HCT116 (cell line): ENCODE measurements around the gene BMP5.

ENCODE experiments used
- ELF1 ChIP-seq: IDR thresholded peaks from 2 replicates; pipeline ENCODE4 v1.6.1; 2012; ENCODE audit warnings: low read depth, borderline replicate concordance
- EZH2 ChIP-seq: fragments of 200-600 bp; sonication (generic); IDR thresholded peaks from 2 replicates; pipeline ENCODE4 v1.6.1; 2017; ENCODE audit warnings: antibody characterized with exemption, mixed run types
- POLR2A ChIP-seq: IDR thresholded peaks from 2 replicates; pipeline ENCODE4 v1.7.0; 2011; ENCODE audit warnings: borderline replicate concordance; ENCODE audit not compliant: insufficient read depth, insufficient read length; ENCODE audit errors: extremely low read depth
- POLR2AphosphoS5 ChIP-seq: IDR thresholded peaks from 2 replicates; pipeline ENCODE4 v1.6.1; 2011; ENCODE audit warnings: mild to moderate bottlenecking, low read depth, low read length, moderate library complexity
- SIN3A ChIP-seq: IDR thresholded peaks from 2 replicates; pipeline ENCODE4 v1.6.1; 2012; ENCODE audit warnings: low read depth
- ZNF274 ChIP-seq: fragments of 200-500 bp; sonication (Bioruptor generic); IDR thresholded peaks from 2 replicates; pipeline ENCODE4 v1.6.1; 2014; ENCODE audit warnings: mild to moderate bottlenecking, low read depth, low read length, inconsistent platforms
- TF ChIP-seq, protein P1 (sequence below), 3 experiments: fragments of 200-600 bp in 1 of 3; sonication (generic) in 1 of 3; IDR thresholded peaks in 2 of 3; conservative IDR thresholded peaks in 1 of 3; 2 replicates each; pipeline ENCODE4 v1.5.1; 2012 to 2017; ENCODE audit warnings: low read depth in 2 of 3, low read length in 2 of 3, antibody characterized with exemption in 1 of 3, borderline replicate concordance in 1 of 3, control low read depth in 1 of 3, mild to moderate bottlenecking in 1 of 3, mixed read lengths in 1 of 3, mixed run types in 1 of 3, moderate library complexity in 1 of 3; ENCODE audit not compliant: insufficient read depth in 1 of 3
- TF ChIP-seq, protein P2 (sequence below): IDR thresholded peaks from 2 replicates; pipeline ENCODE4 v1.6.1; 2012

- TF ChIP-seq, protein P1, sequence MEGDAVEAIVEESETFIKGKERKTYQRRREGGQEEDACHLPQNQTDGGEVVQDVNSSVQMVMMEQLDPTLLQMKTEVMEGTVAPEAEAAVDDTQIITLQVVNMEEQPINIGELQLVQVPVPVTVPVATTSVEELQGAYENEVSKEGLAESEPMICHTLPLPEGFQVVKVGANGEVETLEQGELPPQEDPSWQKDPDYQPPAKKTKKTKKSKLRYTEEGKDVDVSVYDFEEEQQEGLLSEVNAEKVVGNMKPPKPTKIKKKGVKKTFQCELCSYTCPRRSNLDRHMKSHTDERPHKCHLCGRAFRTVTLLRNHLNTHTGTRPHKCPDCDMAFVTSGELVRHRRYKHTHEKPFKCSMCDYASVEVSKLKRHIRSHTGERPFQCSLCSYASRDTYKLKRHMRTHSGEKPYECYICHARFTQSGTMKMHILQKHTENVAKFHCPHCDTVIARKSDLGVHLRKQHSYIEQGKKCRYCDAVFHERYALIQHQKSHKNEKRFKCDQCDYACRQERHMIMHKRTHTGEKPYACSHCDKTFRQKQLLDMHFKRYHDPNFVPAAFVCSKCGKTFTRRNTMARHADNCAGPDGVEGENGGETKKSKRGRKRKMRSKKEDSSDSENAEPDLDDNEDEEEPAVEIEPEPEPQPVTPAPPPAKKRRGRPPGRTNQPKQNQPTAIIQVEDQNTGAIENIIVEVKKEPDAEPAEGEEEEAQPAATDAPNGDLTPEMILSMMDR (IDR thresholded peaks at IDR 0.05 in 2 of 3, conservative IDR thresholded peaks at IDR 0.05 in 1 of 3; ENCODE audit: borderline replicate concordance in 1 of 3, insufficient read depth in 1 of 3, low read depth in 2 of 3, low read length in 2 of 3) = no peak
- TF ChIP-seq ELF1 (no peak), EZH2 (no peak), POLR2AphosphoS5 (no peak), ZNF274 (no peak), POLR2A (no peak), SIN3A (no peak)
- TF ChIP-seq, protein P2, sequence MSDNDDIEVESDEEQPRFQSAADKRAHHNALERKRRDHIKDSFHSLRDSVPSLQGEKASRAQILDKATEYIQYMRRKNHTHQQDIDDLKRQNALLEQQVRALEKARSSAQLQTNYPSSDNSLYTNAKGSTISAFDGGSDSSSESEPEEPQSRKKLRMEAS = no peak
Observed at GRCh38 chr6:55758156-55758937, 117.0 kb downstream of the BMP5 start.
